Measurements from ENCODE around the gene ATP6V1A. TPM values are rescaled to one million over a fixed set of nuclear protein-coding genes. Genes with fewer than 3 reads are reported as not detected.
A peak's percentile ranks its signal among the peaks of the same experiment; 100 is the strongest.

The ATP6V1A gene
- total and polyA plus RNA-seq, 8 donors: 5.9 to 44.7 (median 24.9) TPM

DNA sequence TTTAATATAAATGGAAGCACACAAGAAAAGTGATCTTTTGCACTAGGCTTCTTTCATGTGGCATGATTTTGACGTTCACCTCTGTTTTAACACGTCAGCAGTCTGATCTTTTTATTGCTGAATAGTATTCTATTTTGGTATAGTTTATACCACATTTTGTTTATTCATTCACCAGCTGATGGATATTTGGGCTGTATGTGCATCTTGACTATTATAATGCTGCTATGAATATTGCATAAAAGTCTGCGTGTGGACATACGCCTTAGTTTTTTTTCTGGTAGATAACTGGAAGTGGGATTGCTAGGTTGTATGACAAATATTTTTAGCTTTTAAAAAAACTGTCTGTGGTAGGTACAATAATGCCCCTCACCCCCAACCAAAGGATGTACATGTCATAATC is 15.1 kb upstream of the ATP6V1A start:
- DNase-seq: no peak
- 79 to 82% methylated on average over 4 of the region's 4 CpGs for WGBS, 2 donors
- no peak for FAIRE-seq
- TF ChIP-seq, protein P1, sequence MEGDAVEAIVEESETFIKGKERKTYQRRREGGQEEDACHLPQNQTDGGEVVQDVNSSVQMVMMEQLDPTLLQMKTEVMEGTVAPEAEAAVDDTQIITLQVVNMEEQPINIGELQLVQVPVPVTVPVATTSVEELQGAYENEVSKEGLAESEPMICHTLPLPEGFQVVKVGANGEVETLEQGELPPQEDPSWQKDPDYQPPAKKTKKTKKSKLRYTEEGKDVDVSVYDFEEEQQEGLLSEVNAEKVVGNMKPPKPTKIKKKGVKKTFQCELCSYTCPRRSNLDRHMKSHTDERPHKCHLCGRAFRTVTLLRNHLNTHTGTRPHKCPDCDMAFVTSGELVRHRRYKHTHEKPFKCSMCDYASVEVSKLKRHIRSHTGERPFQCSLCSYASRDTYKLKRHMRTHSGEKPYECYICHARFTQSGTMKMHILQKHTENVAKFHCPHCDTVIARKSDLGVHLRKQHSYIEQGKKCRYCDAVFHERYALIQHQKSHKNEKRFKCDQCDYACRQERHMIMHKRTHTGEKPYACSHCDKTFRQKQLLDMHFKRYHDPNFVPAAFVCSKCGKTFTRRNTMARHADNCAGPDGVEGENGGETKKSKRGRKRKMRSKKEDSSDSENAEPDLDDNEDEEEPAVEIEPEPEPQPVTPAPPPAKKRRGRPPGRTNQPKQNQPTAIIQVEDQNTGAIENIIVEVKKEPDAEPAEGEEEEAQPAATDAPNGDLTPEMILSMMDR (IDR thresholded peaks at IDR 0.05): no peak
- Histone ChIP-seq H3K36me3 (no peaks in the 10 kb centered on the region), H3K4me3 (no peak overlapping the region), H3K27ac (no peak overlapping the region), H3K4me1 (peaks cover 0 to 1% (median under 1%) of the 10 kb centered on the region in 3 donors), H3K27me3 (no peaks in the 10 kb centered on the region), H3K9me3 (no peaks in the 10 kb centered on the region)
- no peak for ATAC-seq
- intact Hi-C loops (cut with DNase I): loop anchor here in 1 of 3 donors (10.0 kb wide), 1 partner anchor 183 kb away; no protein-coding TSS in a partner anchor

DNA sequence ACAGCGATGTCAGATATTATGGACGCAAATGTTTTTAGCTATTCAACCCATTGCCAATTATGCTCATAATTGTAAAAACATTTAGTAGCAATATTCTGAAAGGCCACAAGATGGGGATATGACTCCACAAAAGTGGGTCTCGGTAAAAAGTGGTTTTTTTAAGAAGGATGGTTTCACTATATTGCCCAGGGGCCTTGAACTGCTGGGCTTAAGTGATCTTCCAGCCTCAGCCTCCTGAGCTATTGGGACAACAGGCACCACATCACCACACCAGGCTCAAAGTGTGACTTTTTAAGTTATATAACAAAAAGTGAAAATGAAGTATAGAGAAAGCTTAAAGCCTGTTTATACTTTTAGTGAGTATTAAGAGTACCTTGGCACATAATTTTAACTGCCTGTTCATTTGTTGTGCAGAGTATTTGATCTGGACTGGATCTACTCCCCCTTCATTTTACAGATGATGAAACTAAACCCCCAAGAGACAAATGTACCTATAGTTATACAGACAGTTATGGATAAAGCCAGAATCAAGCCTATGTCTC is 10.2 kb upstream of the ATP6V1A start:
- TF ChIP-seq, protein P1 (IDR thresholded peaks at IDR 0.05): peak in 3 of 4 donors; percentile 36 to 43 (median 37)
- ATAC-seq (peak; percentile 75 to 96 (median 89)), FAIRE-seq (peak; percentile 79), DNase-seq (no peak)
- Histone ChIP-seq H3K27ac (no peak overlapping the region), H3K27me3 (no peaks in the 10 kb centered on the region), H3K4me3 (no peak overlapping the region), H3K4me1 (peaks cover 0 to 12% (median 11%) of the 10 kb centered on the region in 3 donors), H3K36me3 (no peaks in the 10 kb centered on the region), H3K9me3 (no peaks in the 10 kb centered on the region)
- WGBS, 2 donors: 7% methylated on average over 3 of the region's 3 CpGs
- intact Hi-C loops (cut with DNase I): loop anchor here in 1 of 3 donors (10.0 kb wide), 1 partner anchor 178 kb away; no protein-coding TSS in a partner anchor

DNA sequence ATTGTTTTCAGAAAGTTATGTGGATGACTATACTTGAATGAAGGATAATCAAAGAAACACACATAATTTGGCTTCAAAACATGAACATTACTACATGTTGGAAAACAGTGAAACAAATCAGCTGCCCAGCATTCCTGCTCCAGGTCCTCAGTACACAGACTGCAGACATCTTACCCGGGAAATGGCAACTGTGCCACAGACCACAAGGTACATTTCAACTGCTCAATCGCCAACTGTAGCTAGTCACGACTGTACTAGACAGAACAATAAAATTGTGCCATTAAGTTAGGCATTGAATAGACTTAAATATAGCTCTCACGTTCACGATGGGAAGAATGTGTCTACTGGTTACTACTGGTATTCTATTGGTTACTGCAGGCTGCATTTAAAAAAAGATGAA is 5.7 kb upstream of the ATP6V1A start:
- peaks cover 18 to 33% (median 18%) of the 10 kb centered on the region in 3 donors for H3K4me1 ChIP-seq
- intact Hi-C loops (cut with DNase I): no loop called here
- H3K27ac ChIP-seq: no peak overlapping the region
- FAIRE-seq (no peak), ATAC-seq (no peak), DNase-seq (no peak)
- no peaks in the 10 kb centered on the region for H3K27me3 ChIP-seq
- WGBS, 2 donors: 42% methylated on average over 5 of the region's 5 CpGs
- H3K4me3 ChIP-seq: no peak overlapping the region
- TF ChIP-seq, protein P1 (IDR thresholded peaks at IDR 0.05): no peak
- H3K36me3 ChIP-seq: no peaks in the 10 kb centered on the region
- no peaks in the 10 kb centered on the region for H3K9me3 ChIP-seq

DNA sequence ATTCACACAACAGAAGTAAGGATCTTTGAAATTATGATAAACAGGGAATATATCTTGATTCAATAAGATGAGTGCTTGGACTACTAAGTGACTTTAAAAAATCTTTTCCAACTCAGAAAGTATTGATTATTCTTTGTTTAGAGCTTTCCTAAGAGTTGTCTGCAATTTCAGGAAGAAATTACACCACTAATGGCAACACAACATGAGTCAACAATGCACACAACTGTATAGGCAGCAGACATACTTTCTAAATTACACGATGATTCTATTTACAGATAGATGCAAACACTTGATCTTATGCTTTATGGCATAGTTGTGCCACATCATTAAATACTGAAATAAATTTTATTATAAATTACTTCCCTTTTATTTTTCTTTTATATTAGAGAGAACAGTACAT is 5.2 kb upstream of the ATP6V1A start:
- Histone ChIP-seq H3K4me1 (peaks cover 18 to 33% (median 18%) of the 10 kb centered on the region in 3 donors), H3K36me3 (no peaks in the 10 kb centered on the region), H3K9me3 (no peaks in the 10 kb centered on the region), H3K27ac (no peak overlapping the region), H3K27me3 (no peaks in the 10 kb centered on the region), H3K4me3 (no peak overlapping the region)
- no peak for ATAC-seq
- no peak for FAIRE-seq
- no peak for DNase-seq
- TF ChIP-seq, protein P1 (IDR thresholded peaks at IDR 0.05): no peak
- intact Hi-C loops (cut with DNase I): no loop called here
- 36 to 42% methylated on average over 1 of the region's 1 CpG for WGBS, 2 donors

DNA sequence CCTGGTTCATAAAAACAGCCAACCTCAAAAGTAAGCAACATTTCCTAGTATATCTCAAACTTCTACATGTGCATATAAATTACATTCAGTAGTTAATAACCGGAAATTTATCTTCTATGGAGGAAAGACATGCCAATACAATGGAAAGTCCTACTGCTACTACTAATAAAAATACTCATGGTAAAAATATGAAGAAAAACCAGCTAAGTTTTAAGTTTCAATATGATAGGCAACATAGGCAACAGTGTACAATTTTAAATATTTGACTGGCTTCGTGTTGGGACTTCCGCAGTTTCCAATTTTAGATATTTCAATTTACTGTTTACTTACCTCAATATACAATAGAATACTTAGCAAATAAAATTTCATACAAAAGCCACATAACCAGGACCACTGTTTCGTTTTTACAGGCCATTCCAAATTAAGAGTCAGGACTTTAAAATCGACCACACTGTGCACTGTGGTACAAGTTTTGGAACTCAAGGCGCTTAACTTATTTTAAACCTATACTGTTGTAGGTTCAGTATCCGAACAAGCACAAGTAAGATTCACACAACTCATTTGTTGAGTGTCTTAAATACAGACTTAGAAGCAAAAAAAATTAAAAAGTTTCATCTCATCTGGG is 3.7 kb upstream of the ATP6V1A start:
- H3K9me3 ChIP-seq: no peaks in the 10 kb centered on the region
- peaks cover 11 to 31% (median 22%) of the 10 kb centered on the region in 3 donors for H3K4me1 ChIP-seq
- H3K36me3 ChIP-seq: no peaks in the 10 kb centered on the region
- no peak for DNase-seq
- H3K27me3 ChIP-seq: no peaks in the 10 kb centered on the region
- FAIRE-seq: no peak
- no peak for ATAC-seq
- H3K27ac ChIP-seq: no peak overlapping the region
- intact Hi-C loops (cut with DNase I): no loop called here
- WGBS, 2 donors: 42 to 48% methylated on average over 7 of the region's 7 CpGs
- no peak overlapping the region for H3K4me3 ChIP-seq
- TF ChIP-seq, protein P1 (IDR thresholded peaks at IDR 0.05): no peak
